Stimulated activated CD8-positive, alpha-beta memory T cell treated with anti-CD3 and anti-CD28 coated beads, Interleukin-15, amount 100 ng/mL, for 4 hours (primary cell): ENCODE data around the gene CEP170B.
"Not testable (repeated sequence)": the region's sequence is repeated elsewhere in the genome, so short reads cannot be mapped to it uniquely, and the experiment has no call there.

Source experiments
- DNase-seq, 2 donors: peaks; one replicate each; pipeline ENCODE4 v3.0.0-alpha.2; 2020; ENCODE audit warnings: low read depth in 2 of 2

CEP170B gene

DNA sequence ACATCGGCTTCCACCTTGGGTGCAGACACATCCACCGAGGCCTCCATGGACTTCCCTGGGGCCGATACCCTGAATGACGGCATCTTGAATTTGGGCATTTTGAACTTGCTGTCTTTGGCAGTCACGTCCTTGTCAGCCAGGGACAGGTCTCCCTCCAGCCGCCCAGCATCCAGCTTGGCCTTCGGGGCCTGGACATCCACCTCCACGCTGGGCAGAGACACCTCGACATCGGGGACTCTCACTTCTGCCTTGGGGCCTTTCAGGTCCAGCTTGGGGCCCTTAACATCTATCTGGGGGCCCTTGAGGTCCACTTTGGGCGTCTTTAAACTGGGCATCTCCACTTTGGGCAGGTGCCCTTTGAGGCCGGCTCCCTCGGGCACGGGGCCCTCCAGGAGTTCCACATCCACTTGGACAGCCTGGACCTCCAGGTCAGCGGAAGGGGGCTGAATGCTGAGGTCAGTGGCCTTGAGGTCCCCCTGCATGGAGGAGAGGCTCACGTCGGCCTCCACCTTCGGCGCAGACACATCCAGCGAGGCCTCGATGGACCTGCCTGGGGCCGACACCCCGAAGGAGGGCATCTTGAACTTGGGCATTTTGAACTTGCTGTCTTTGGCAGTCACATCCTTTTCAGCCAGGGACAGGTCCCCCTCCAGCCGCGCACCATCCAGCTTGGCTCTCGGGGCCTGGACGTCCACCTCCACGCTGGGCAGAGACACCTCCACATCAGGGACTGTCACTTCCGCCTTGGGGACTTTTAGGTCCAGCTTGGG is 79.6 kb downstream of the CEP170B start:
- not testable (repeated sequence) for DNase-seq

DNA sequence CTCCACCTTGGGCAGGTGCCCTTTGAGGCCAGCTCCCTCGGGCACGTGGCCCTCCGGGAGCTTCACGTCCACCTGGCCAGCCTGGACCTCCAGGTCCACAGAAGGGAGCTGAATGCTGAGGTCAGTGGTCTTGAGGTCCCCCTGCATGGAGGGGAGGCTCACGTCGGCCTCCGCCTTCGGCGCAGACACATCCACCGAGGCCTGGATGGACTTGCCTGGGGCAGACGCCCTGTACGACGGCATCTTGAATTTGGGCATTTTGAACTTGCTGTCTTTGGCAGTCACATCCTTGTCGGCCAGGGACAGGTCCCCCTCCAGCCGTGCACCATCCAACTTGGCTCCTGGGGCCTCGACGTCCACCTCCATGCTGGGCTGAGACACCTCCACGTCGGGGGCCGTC is 80.2 kb downstream of the CEP170B start:
- not testable (repeated sequence) for DNase-seq
